ENCODE data around the gene CHMP5.

Gene CHMP5

GRCh38 chr9:33318225-33318624 is 53.4 kb downstream of the CHMP5 start:
- Histone ChIP-seq H3K4me1 (ENCODE audit: control extremely low read depth in 1 of 4, control insufficient read depth in 4 of 4, insufficient read depth in 4 of 4, low read length in 3 of 4) (no peaks in the 10 kb centered on the region), H3K9me3 (ENCODE audit: control extremely low read depth in 1 of 5, control insufficient read depth in 4 of 5, insufficient read depth in 2 of 5, low read depth in 1 of 5, low read length in 4 of 5) (no peaks in the 10 kb centered on the region), H3K4me3 (ENCODE audit: control insufficient read depth in 1 of 7, extremely low read depth in 1 of 7, insufficient read depth in 4 of 7, low read depth in 2 of 7, low read length in 6 of 7) (no peak overlapping the region), H3K27ac (ENCODE audit: insufficient read depth in 1 of 2, low read depth in 1 of 2, low read length in 2 of 2, poor library complexity in 1 of 2, severe bottlenecking in 2 of 2) (no peak overlapping the region), H3K27me3 (replicated peaks in 2 of 5; ENCODE audit: control insufficient read depth in 4 of 5, insufficient read depth in 5 of 5, low read length in 4 of 5) (no peaks in the 10 kb centered on the region), H3K36me3 (ENCODE audit: control insufficient read depth in 4 of 4, insufficient read depth in 4 of 4, low read length in 3 of 4) (peaks cover 32 to 81% (median 64%) of the 10 kb centered on the region in 4 experiments)
- WGBS (ENCODE audit: insufficient coverage), result 93% methylated on average over 2 of the region's 3 CpGs
- ChIA-PET POLR2A (no interaction called here), CTCF (interaction anchor here (0.7 to 5.2 kb wide), 4 partner anchors 13 to 32 kb away, joined by 3 to 29 read pairs (median 6); partner anchors contain the start of gene NFX1)
- no peak for DNase-seq

- no peak for DNase-seq
- H3K4me3 ChIP-seq (ENCODE audit: control insufficient read depth in 1 of 7, extremely low read depth in 1 of 7, insufficient read depth in 4 of 7, low read depth in 2 of 7, low read length in 6 of 7), result no peak overlapping the region
- peaks cover 32 to 81% (median 61%) of the 10 kb centered on the region in 4 experiments for H3K36me3 ChIP-seq (ENCODE audit: control insufficient read depth in 4 of 4, insufficient read depth in 4 of 4, low read length in 3 of 4)
- H3K27ac ChIP-seq (ENCODE audit: insufficient read depth in 1 of 2, low read depth in 1 of 2, low read length in 2 of 2, poor library complexity in 1 of 2, severe bottlenecking in 2 of 2), result no peak overlapping the region
- POLR2A ChIA-PET, result no interaction called here
- CTCF ChIA-PET, result interaction anchor here (0.7 to 5.2 kb wide), 3 partner anchors 15 to 32 kb away, joined by 3 to 29 read pairs (median 6); partner anchors contain the start of gene NFX1
- 96% methylated on average over 6 of the region's 8 CpGs for WGBS (ENCODE audit: insufficient coverage)
- H3K9me3 ChIP-seq (ENCODE audit: control extremely low read depth in 1 of 5, control insufficient read depth in 4 of 5, insufficient read depth in 2 of 5, low read depth in 1 of 5, low read length in 4 of 5), result no peaks in the 10 kb centered on the region
- no peaks in the 10 kb centered on the region for H3K27me3 ChIP-seq (replicated peaks in 2 of 5; ENCODE audit: control insufficient read depth in 4 of 5, insufficient read depth in 5 of 5, low read length in 4 of 5)
- no peaks in the 10 kb centered on the region for H3K4me1 ChIP-seq (ENCODE audit: control extremely low read depth in 1 of 4, control insufficient read depth in 4 of 4, insufficient read depth in 4 of 4, low read length in 3 of 4)
These were observed 53.9 kb downstream of the CHMP5 start for GRCh38 chr9:33318781-33319180.

DNA sequence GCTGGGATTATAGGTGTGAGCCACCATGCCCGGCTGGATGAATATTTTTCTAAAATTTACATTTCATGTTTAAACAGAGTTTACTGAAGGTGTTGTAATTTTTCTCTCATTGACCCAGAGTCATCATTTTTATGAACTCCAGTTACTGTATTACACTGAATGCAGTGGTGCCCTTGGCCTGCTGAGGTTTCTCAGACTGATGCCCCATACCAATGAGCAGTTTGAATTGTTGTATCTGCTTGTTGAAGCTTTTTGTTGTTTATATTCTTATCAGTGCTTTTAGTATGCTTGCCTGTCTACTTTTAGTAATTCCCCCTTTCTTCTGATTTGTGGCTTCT is 55.4 kb downstream of the CHMP5 start:
- DNase-seq, result no peak
- peaks cover 32 to 78% (median 54%) of the 10 kb centered on the region in 4 experiments for H3K36me3 ChIP-seq (ENCODE audit: control insufficient read depth in 4 of 4, insufficient read depth in 4 of 4, low read length in 3 of 4)
- no CpG with 5 or more reads among the region's 1 CpG for WGBS (ENCODE audit: insufficient coverage)
- no peak overlapping the region for H3K4me3 ChIP-seq (ENCODE audit: control insufficient read depth in 1 of 7, extremely low read depth in 1 of 7, insufficient read depth in 4 of 7, low read depth in 2 of 7, low read length in 6 of 7)
- no peak overlapping the region for H3K27ac ChIP-seq (ENCODE audit: insufficient read depth in 1 of 2, low read depth in 1 of 2, low read length in 2 of 2, poor library complexity in 1 of 2, severe bottlenecking in 2 of 2)
- H3K27me3 ChIP-seq (replicated peaks in 2 of 5; ENCODE audit: control insufficient read depth in 4 of 5, insufficient read depth in 5 of 5, low read length in 4 of 5), result no peaks in the 10 kb centered on the region
- H3K9me3 ChIP-seq (ENCODE audit: control extremely low read depth in 1 of 5, control insufficient read depth in 4 of 5, insufficient read depth in 2 of 5, low read depth in 1 of 5, low read length in 4 of 5), result no peaks in the 10 kb centered on the region
- CTCF ChIA-PET, result interaction anchor here (1.3 to 5.2 kb wide), 4 partner anchors 13 to 34 kb away, joined by 5 to 29 read pairs (median 7); no protein-coding TSS in a partner anchor
- no peaks in the 10 kb centered on the region for H3K4me1 ChIP-seq (ENCODE audit: control extremely low read depth in 1 of 4, control insufficient read depth in 4 of 4, insufficient read depth in 4 of 4, low read length in 3 of 4)
- POLR2A ChIA-PET, result no interaction called here

DNA sequence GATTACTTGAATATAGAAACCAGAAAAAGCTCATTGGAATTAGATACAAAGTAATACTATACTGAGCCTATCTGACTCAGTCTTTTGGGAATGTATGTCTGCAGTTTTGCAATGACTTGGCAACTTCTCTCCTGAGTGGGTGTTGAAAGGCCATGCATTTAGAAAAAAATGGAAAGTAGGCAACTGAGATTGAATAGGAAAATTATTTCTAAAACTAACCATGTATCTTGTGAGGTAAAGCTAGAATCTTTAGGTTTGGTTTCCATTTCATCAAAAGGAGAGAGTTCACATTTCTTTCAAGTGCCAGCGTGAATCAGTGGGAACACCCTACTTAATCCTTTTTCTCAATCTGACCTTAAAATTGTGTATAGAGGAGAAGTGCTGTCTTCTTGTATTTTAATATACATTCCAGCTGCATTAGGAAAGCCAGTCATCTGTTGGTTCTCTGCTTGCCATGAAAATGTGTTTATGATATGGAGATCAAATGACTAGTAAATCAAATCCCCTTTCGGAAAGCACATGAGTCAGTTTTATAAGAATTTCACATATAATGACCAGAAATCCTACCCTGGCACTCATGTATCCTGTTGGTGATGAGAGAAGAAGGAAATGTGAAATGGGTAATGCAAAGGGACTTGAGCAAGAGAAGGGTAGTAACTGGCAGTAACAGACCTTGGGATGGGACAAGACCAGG is 55.9 kb downstream of the CHMP5 start:
- Histone ChIP-seq H3K4me3 (ENCODE audit: control insufficient read depth in 1 of 7, extremely low read depth in 1 of 7, insufficient read depth in 4 of 7, low read depth in 2 of 7, low read length in 6 of 7) (no peak overlapping the region), H3K36me3 (ENCODE audit: control insufficient read depth in 4 of 4, insufficient read depth in 4 of 4, low read length in 3 of 4) (peaks cover 31 to 75% (median 52%) of the 10 kb centered on the region in 4 experiments), H3K9me3 (ENCODE audit: control extremely low read depth in 1 of 5, control insufficient read depth in 4 of 5, insufficient read depth in 2 of 5, low read depth in 1 of 5, low read length in 4 of 5) (no peaks in the 10 kb centered on the region), H3K4me1 (ENCODE audit: control extremely low read depth in 1 of 4, control insufficient read depth in 4 of 4, insufficient read depth in 4 of 4, low read length in 3 of 4) (no peaks in the 10 kb centered on the region), H3K27me3 (replicated peaks in 2 of 5; ENCODE audit: control insufficient read depth in 4 of 5, insufficient read depth in 5 of 5, low read length in 4 of 5) (no peaks in the 10 kb centered on the region), H3K27ac (ENCODE audit: insufficient read depth in 1 of 2, low read depth in 1 of 2, low read length in 2 of 2, poor library complexity in 1 of 2, severe bottlenecking in 2 of 2) (no peak overlapping the region)
- ChIA-PET CTCF (interaction anchor here (0.9 to 5.2 kb wide), 5 partner anchors 13 to 34 kb away, joined by 3 to 29 read pairs (median 5); no protein-coding TSS in a partner anchor), POLR2A (interaction anchor here (1.4 kb wide), 1 partner anchor 34 kb away, joined by 4 read pairs; no protein-coding TSS in a partner anchor)
- DNase-seq, result no peak
- no CpG with 5 or more reads among the region's 2 CpGs for WGBS (ENCODE audit: insufficient coverage)

- Histone ChIP-seq H3K36me3 (ENCODE audit: control insufficient read depth in 4 of 4, insufficient read depth in 4 of 4, low read length in 3 of 4) (peaks cover 27 to 67% (median 44%) of the 10 kb centered on the region in 4 experiments), H3K27ac (ENCODE audit: insufficient read depth in 1 of 2, low read depth in 1 of 2, low read length in 2 of 2, poor library complexity in 1 of 2, severe bottlenecking in 2 of 2) (no peak overlapping the region), H3K4me1 (ENCODE audit: control extremely low read depth in 1 of 4, control insufficient read depth in 4 of 4, insufficient read depth in 4 of 4, low read length in 3 of 4) (no peaks in the 10 kb centered on the region), H3K4me3 (ENCODE audit: control insufficient read depth in 1 of 7, extremely low read depth in 1 of 7, insufficient read depth in 4 of 7, low read depth in 2 of 7, low read length in 6 of 7) (no peak overlapping the region), H3K9me3 (ENCODE audit: control extremely low read depth in 1 of 5, control insufficient read depth in 4 of 5, insufficient read depth in 2 of 5, low read depth in 1 of 5, low read length in 4 of 5) (no peaks in the 10 kb centered on the region), H3K27me3 (replicated peaks in 2 of 5; ENCODE audit: control insufficient read depth in 4 of 5, insufficient read depth in 5 of 5, low read length in 4 of 5) (no peaks in the 10 kb centered on the region)
- 100% methylated on average over 3 of the region's 4 CpGs for WGBS (ENCODE audit: insufficient coverage)
- POLR2A ChIA-PET, result no interaction called here
- DNase-seq, result no peak
- CTCF ChIA-PET, result interaction anchor here (1.2 kb wide), 1 partner anchor 42 kb away, joined by 4 read pairs; no protein-coding TSS in a partner anchor
These were observed 64.3 kb downstream of the CHMP5 start for GRCh38 chr9:33329117-33329563.

DNA sequence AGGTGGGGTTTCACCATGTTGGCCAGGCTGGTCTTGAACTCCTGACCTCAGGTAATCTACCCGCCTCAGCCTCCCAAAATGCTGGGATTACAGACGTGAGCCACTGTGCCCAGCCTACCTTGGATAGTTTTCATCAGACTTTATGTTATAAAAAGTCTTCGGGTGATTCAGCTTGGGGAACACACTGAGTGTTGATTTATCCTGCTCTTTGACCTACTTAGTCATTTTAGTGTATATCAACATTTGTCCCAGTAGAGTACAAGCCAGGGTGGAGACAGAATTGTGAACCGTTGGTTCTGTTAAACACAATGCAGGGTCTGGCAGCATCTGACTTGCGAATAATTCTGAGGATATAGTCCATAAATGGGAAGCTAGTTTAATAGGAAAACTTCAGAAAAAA is 65.1 kb downstream of the CHMP5 start:
- H3K27ac ChIP-seq (ENCODE audit: insufficient read depth in 1 of 2, low read depth in 1 of 2, low read length in 2 of 2, poor library complexity in 1 of 2, severe bottlenecking in 2 of 2), result no peak overlapping the region
- no peak for DNase-seq
- H3K4me3 ChIP-seq (ENCODE audit: control insufficient read depth in 1 of 7, extremely low read depth in 1 of 7, insufficient read depth in 4 of 7, low read depth in 2 of 7, low read length in 6 of 7), result no peak overlapping the region
- WGBS (ENCODE audit: insufficient coverage), result 95% methylated on average over 5 of the region's 5 CpGs
- ChIA-PET POLR2A (no interaction called here), CTCF (no interaction called here)
- H3K27me3 ChIP-seq (replicated peaks in 2 of 5; ENCODE audit: control insufficient read depth in 4 of 5, insufficient read depth in 5 of 5, low read length in 4 of 5), result no peaks in the 10 kb centered on the region
- H3K36me3 ChIP-seq (ENCODE audit: control insufficient read depth in 4 of 4, insufficient read depth in 4 of 4, low read length in 3 of 4), result peaks cover 29 to 66% (median 50%) of the 10 kb centered on the region in 4 experiments
- no peaks in the 10 kb centered on the region for H3K9me3 ChIP-seq (ENCODE audit: control extremely low read depth in 1 of 5, control insufficient read depth in 4 of 5, insufficient read depth in 2 of 5, low read depth in 1 of 5, low read length in 4 of 5)
- H3K4me1 ChIP-seq (ENCODE audit: control extremely low read depth in 1 of 4, control insufficient read depth in 4 of 4, insufficient read depth in 4 of 4, low read length in 3 of 4), result no peaks in the 10 kb centered on the region

DNA sequence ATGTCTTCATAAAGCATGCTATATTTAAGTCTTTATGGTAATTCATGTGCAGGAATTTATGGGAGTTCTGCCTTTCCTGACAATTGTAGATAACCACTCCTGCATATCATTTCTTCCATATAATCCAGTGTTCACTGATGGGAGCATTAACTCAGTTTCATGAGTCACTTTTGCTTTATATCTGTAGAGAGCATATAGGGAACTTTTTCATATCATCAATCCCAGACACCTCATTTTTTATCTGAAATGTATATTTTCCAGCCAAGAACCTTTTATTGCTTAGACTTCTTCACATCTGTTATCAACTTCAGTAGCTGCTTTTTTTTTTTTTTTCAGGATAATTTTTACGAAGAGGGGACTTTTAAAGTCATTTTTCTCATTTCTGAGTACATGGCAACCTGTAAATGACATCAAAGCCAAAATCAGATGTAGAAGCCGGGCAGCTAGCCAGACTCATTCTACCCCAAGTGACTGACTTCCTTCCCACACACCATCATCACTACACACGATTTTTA is 66.6 kb downstream of the CHMP5 start:
- POLR2A ChIA-PET, result interaction anchor here (0.6 to 0.7 kb wide), 2 partner anchors 41 to 778 kb away, joined by 3 to 5 read pairs; partner anchors contain the start of gene NFX1
- H3K27me3 ChIP-seq (replicated peaks in 2 of 5; ENCODE audit: control insufficient read depth in 4 of 5, insufficient read depth in 5 of 5, low read length in 4 of 5), result no peaks in the 10 kb centered on the region
- peaks cover 29 to 67% (median 51%) of the 10 kb centered on the region in 4 experiments for H3K36me3 ChIP-seq (ENCODE audit: control insufficient read depth in 4 of 4, insufficient read depth in 4 of 4, low read length in 3 of 4)
- 64% methylated on average over 2 of the region's 3 CpGs for WGBS (ENCODE audit: insufficient coverage)
- H3K27ac ChIP-seq (ENCODE audit: insufficient read depth in 1 of 2, low read depth in 1 of 2, low read length in 2 of 2, poor library complexity in 1 of 2, severe bottlenecking in 2 of 2), result no peak overlapping the region
- DNase-seq, result peak in 2 of 3 donors; percentile 10 to 19
- H3K9me3 ChIP-seq (ENCODE audit: control extremely low read depth in 1 of 5, control insufficient read depth in 4 of 5, insufficient read depth in 2 of 5, low read depth in 1 of 5, low read length in 4 of 5), result no peaks in the 10 kb centered on the region
- CTCF ChIA-PET, result interaction anchor here (1.1 to 1.3 kb wide), 2 partner anchors 17 to 43 kb away, joined by 3 to 4 read pairs; no protein-coding TSS in a partner anchor
- no peaks in the 10 kb centered on the region for H3K4me1 ChIP-seq (ENCODE audit: control extremely low read depth in 1 of 4, control insufficient read depth in 4 of 4, insufficient read depth in 4 of 4, low read length in 3 of 4)
- no peak overlapping the region for H3K4me3 ChIP-seq (ENCODE audit: control insufficient read depth in 1 of 7, extremely low read depth in 1 of 7, insufficient read depth in 4 of 7, low read depth in 2 of 7, low read length in 6 of 7)
